HG02763 (cell line): ENCODE measurements around the gene KIAA0825.
"Not testable (repeated sequence)": the region's sequence is repeated elsewhere in the genome, so short reads cannot be mapped to it uniquely, and the experiment has no call there.

Experiments
- ATAC-seq: cut with Tn5 transposase; IDR thresholded peaks from one replicate; pipeline ENCODE4 v1.9.1; 2021; ENCODE audit warnings: mild to moderate bottlenecking, moderate library complexity; ENCODE audit not compliant: unreplicated experiment

Gene KIAA0825

GRCh38 chr5:94130077-94130476 lies 488.3 kb downstream of the KIAA0825 start:
- no peak for ATAC-seq

GRCh38 chr5:94125107-94125506 lies 493.3 kb downstream of the KIAA0825 start:
- ATAC-seq, result no peak

DNA sequence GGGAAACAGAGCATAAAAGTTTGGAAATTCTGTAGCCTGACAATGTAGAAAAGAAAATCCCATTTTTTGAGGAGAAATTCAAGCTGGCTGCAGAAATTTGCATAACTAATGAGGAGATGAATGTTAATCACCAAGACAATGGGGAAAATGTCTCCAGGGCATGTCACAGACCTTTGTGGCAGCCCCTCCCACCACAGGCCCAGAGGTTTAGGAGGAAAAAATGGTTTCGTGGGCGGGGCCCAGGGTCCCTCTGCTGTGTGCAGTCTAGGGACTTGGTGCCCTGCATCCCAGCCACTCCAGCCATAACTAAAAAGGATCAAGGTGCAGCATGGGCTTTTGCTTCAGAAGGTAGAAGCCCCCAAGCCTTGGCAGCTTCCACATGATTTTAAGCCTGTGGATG lies 502.1 kb downstream of the KIAA0825 start:
- ATAC-seq, result not testable (repeated sequence)

- no peak for ATAC-seq
Measured at GRCh38 chr5:94113087-94113486, 505.3 kb downstream of the KIAA0825 start.

GRCh38 chr5:94111209-94112004 lies 507.0 kb downstream of the KIAA0825 start:
- peak; percentile 100 for ATAC-seq

GRCh38 chr5:94103514-94104245 lies 514.7 kb downstream of the KIAA0825 start:
- no peak for ATAC-seq
